ENCODE results near the gene SORL1. TPM values are rescaled to one million over a fixed set of nuclear protein-coding genes. Genes with fewer than 3 reads are reported as not detected.

The SORL1 gene
- total and polyA plus RNA-seq, 2 experiments from 2014 or later, result 6.4 to 18.2 TPM

- H3K4me3 ChIP-seq, result no peak overlapping the region
- no peaks in the 10 kb centered on the region for H3K9me3 ChIP-seq (ENCODE audit: low read depth)
- H3K4me1 ChIP-seq (ENCODE audit: low read depth), result no peaks in the 10 kb centered on the region
- no peaks in the 10 kb centered on the region for H3K27me3 ChIP-seq
- H3K36me3 ChIP-seq, result no peaks in the 10 kb centered on the region
- TF ChIP-seq, protein P1, sequence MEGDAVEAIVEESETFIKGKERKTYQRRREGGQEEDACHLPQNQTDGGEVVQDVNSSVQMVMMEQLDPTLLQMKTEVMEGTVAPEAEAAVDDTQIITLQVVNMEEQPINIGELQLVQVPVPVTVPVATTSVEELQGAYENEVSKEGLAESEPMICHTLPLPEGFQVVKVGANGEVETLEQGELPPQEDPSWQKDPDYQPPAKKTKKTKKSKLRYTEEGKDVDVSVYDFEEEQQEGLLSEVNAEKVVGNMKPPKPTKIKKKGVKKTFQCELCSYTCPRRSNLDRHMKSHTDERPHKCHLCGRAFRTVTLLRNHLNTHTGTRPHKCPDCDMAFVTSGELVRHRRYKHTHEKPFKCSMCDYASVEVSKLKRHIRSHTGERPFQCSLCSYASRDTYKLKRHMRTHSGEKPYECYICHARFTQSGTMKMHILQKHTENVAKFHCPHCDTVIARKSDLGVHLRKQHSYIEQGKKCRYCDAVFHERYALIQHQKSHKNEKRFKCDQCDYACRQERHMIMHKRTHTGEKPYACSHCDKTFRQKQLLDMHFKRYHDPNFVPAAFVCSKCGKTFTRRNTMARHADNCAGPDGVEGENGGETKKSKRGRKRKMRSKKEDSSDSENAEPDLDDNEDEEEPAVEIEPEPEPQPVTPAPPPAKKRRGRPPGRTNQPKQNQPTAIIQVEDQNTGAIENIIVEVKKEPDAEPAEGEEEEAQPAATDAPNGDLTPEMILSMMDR (IDR thresholded peaks at IDR 0.05; ENCODE audit: low read depth, low read length), result no peak
- DNase-seq (ENCODE audit: low read depth in 1 of 2, low spot score in 1 of 2), result peak in 1 of 2 donors; percentile 84
- no peak overlapping the region for H3K27ac ChIP-seq
Measured at GRCh38 chr11:121630041-121630440, 177.9 kb downstream of the SORL1 start.

GRCh38 chr11:121631456-121631855 lies 179.3 kb downstream of the SORL1 start:
- Histone ChIP-seq H3K4me1 (ENCODE audit: low read depth) (no peaks in the 10 kb centered on the region), H3K36me3 (no peaks in the 10 kb centered on the region), H3K9me3 (ENCODE audit: low read depth) (no peaks in the 10 kb centered on the region), H3K27me3 (no peaks in the 10 kb centered on the region), H3K4me3 (no peak overlapping the region), H3K27ac (no peak overlapping the region)
- no peak for DNase-seq (ENCODE audit: low read depth in 1 of 2, low spot score in 1 of 2)
- TF ChIP-seq, protein P1 (IDR thresholded peaks at IDR 0.05; ENCODE audit: low read depth, low read length), result no peak

GRCh38 chr11:121634273-121634672 lies 182.2 kb downstream of the SORL1 start:
- no peak overlapping the region for H3K27ac ChIP-seq
- H3K4me1 ChIP-seq (ENCODE audit: low read depth), result no peaks in the 10 kb centered on the region
- no peaks in the 10 kb centered on the region for H3K36me3 ChIP-seq
- no peaks in the 10 kb centered on the region for H3K27me3 ChIP-seq
- DNase-seq (ENCODE audit: low read depth in 1 of 2, low spot score in 1 of 2), result no peak
- TF ChIP-seq, protein P1 (IDR thresholded peaks at IDR 0.05; ENCODE audit: low read depth, low read length), result no peak
- H3K9me3 ChIP-seq (ENCODE audit: low read depth), result no peaks in the 10 kb centered on the region
- no peak overlapping the region for H3K4me3 ChIP-seq

DNA sequence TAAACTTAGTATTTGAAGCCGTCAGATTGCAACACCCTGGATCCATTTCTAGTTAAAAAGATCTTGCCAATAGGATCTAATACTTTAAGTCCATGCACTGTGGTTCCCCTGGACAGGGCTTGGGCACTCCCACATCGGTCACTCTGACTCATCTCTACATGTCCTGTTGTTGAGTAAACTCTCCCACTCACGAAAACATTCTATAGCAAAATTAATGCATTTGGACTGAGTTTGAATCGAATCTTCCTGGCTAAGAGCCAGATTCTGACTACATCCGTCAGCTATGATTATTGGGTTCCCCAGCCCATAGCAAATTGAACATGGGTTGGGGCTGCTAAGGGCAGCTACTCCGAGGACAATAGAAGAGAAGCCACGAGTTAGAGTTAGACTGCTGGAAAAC lies 182.8 kb downstream of the SORL1 start:
- Histone ChIP-seq H3K27me3 (no peaks in the 10 kb centered on the region), H3K36me3 (no peaks in the 10 kb centered on the region), H3K4me3 (no peak overlapping the region), H3K9me3 (ENCODE audit: low read depth) (no peaks in the 10 kb centered on the region), H3K4me1 (ENCODE audit: low read depth) (no peaks in the 10 kb centered on the region), H3K27ac (no peak overlapping the region)
- peak in 1 of 2 donors; percentile 85 for DNase-seq (ENCODE audit: low read depth in 1 of 2, low spot score in 1 of 2)
- TF ChIP-seq, protein P1 (IDR thresholded peaks at IDR 0.05; ENCODE audit: low read depth, low read length), result no peak

GRCh38 chr11:121636081-121636799 lies 184.1 kb downstream of the SORL1 start:
- Histone ChIP-seq H3K4me1 (ENCODE audit: low read depth) (no peaks in the 10 kb centered on the region), H3K27ac (no peak overlapping the region), H3K9me3 (ENCODE audit: low read depth) (no peaks in the 10 kb centered on the region), H3K36me3 (no peaks in the 10 kb centered on the region), H3K4me3 (no peak overlapping the region), H3K27me3 (no peaks in the 10 kb centered on the region)
- no peak for DNase-seq (ENCODE audit: low read depth in 1 of 2, low spot score in 1 of 2)
- TF ChIP-seq, protein P1 (IDR thresholded peaks at IDR 0.05; ENCODE audit: low read depth, low read length), result no peak

Data from cardiac muscle cell (in vitro differentiated cells and primary cell).